Stimulated activated CD4-positive, alpha-beta T cell treated with anti-CD3 and anti-CD28 coated beads, Interleukin-2, amount 100 ng/mL, for 24 hours (primary cell): ENCODE results near the gene PAPPA.

Source experiments
- DNase-seq, 2 donors: peaks; one replicate each; pipeline ENCODE4 v3.0.0-alpha.2; 2020

PAPPA gene

GRCh38 chr9:116232424-116233159, 79.0 kb downstream of the PAPPA start:
- no peak for DNase-seq

GRCh38 chr9:116233160-116233530, 79.6 kb downstream of the PAPPA start:
- DNase-seq: no peak

GRCh38 chr9:116234081-116234480, 80.5 kb downstream of the PAPPA start:
- DNase-seq: no peak

DNA sequence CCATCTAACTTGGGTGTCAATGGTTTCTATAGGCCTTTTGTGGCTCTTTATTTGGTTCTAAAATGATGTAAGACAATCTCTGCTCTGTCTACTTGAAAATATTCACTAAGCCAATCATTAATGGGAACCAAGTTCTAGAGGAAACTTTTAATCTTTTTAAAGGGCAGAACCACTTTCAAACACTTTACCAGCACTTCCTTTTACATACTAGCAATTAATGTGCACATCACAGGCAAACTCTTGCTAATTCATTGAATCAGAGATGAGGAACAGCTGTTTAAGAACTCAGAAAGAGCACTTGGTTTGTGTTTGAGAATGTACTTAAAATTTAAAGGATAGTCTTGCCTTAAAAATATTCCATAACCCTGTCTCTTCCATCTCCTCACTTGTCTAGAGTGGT, 83.4 kb downstream of the PAPPA start:
- DNase-seq: no peak

GRCh38 chr9:116237456-116237855, 83.9 kb downstream of the PAPPA start:
- no peak for DNase-seq

GRCh38 chr9:116238225-116238624, 84.6 kb downstream of the PAPPA start:
- no peak for DNase-seq

DNA sequence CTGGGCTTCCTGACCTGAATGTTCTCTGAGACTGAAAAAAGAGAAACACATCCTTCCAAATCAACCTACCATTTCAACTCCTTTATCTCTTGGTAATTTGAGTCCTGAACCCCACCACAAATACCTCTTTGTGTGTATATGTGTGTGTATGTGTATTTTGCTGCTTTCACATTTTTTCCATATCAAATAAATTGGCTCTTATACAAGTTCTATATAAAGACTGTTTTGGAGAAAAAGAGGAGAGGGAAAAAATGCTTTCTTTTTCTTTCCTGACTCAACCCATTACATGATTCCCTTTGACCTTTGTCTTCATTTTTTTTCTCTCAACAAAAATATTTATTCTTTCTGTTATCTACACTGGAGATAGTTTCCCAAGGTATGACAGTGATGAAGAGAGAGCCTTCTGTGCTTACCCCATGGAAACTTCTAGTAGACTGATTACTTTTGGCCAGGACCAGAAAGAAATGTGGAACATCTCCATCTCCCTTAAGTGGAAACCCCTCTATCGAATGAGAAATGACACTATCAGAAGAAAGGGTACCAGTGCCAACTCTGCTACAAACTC, 85.3 kb downstream of the PAPPA start:
- DNase-seq: no peak

GRCh38 chr9:116243708-116244107, 90.1 kb downstream of the PAPPA start:
- no peak for DNase-seq

- DNase-seq: no peak
These were observed 93.7 kb downstream of the PAPPA start for GRCh38 chr9:116247284-116247683.

DNA sequence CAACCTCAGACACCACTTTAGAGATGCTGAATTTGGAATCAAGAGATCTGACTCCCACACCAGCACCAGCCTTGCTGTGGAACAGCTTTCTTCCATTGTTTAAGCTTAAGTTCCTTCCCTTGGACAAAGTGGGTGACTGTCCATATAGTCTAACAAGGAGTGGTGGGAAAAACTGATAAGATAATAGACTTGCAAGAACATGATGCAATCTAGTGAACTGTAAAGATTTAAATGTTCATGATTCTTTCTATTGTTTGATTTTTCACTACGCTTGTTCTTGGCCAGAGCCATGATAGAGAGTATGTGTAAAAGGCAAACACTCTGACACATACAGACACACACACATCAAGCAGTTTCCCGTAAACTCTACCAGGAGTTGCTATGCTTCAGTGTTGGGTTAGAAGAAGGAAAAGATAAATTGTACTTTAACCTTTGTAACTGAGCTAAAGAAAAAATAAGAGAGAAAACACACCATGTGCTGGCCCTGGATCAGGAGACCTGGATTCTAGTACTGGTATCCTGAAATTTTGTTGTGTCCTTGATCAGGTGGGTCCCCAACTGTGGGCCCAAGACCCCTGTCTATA, 94.3 kb downstream of the PAPPA start:
- DNase-seq: no peak

DNA sequence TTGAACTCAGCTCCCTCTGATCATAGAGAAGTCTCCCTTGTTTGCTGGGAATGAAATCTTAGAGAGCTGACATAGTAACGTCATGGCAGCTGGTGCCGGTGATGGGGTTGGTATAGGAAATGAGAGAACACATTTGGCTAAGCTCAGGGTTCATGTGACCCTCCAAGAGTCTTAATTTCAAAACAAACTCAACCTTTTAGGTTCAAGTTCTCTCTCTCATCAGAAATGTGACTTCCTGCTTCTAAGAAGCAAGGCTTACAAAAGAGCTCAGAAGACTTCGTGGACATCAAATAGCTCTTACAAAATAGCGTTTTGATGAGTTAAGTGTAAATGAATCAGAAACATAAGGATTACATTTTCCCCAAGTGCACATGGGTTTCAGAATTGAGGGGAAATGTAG, 97.3 kb downstream of the PAPPA start:
- DNase-seq: no peak

GRCh38 chr9:116251366-116251765, 97.8 kb downstream of the PAPPA start:
- no peak for DNase-seq

- no peak for DNase-seq
These were observed 106.9 kb downstream of the PAPPA start for GRCh38 chr9:116260531-116260930.

DNA sequence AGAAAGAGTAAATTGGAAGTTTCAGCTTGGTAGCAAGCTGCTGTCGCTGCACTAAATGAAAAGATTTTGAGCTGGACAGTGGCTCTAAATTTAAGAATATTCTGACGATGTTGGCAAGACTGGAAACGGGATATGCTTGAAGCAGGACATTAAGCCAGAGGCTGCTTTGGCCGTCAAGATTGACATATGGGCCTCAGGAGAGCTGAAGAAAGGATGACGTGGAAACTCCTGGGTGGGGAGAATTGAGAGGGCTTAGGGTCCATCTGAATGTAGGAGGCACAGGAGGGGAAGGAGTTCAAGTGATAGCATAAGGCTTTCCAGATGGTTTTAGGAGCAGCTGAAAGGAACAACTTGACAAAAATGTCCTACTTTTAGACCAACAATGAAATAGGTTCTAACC, 108.9 kb downstream of the PAPPA start:
- no peak for DNase-seq

DNA sequence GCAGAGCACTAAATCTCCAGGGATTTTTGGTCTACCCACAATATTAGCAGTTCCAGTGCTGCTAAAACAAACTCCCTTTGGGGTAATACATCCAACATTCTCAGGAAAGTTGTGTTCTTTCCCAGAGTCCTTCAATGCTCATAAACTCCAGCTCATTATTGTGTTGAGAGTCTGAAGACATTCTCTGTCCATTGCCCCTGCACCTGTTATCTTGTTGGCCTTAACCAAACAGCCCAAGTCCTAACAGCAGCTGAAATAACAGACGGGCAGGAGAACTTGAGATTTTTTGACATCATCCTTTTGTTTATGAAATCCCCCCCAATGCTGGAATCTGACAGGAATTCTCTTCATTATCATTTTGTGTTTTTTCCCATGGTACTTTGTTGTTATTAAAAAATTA, 110.8 kb downstream of the PAPPA start:
- no peak for DNase-seq

DNA sequence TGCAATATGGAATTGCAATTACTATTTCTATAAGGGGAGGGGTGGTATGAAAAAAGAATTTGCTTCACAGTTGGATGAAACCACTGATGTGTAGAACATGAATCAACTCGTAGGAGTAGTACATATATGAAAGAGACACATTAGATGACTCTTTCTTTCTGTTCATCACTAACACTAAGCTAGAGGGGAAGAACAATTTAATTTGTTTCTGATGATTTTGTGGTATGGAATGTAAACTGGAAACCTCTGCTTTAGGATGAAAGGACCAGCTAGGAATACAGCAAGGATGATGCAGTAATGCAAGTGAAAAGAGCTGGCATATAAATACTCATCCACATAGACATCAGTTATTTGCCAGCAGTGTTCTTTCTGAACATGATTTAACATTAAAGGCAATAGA, 113.4 kb downstream of the PAPPA start:
- DNase-seq: no peak

- no peak for DNase-seq
These were observed 115.7 kb downstream of the PAPPA start for GRCh38 chr9:116269250-116269649.

- no peak for DNase-seq
These were observed 117.0 kb downstream of the PAPPA start for GRCh38 chr9:116270546-116270945.

DNA sequence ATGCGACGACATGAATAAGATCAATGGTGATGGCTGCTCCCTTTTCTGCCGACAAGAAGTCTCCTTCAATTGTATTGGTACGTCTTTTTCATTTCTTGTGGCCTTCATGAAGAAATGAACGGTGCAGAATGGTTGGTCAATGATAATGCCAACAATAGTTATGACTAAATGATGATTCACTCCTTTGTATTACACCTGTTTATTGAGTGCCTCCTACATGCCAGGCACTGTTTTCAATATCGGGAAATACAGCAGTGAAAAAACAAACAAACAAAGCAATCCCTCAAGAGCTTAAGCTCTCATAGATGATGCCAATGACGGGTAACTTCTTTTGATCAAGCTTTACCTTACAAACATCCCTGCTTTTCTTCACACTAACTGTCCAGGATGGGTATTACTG, 117.7 kb downstream of the PAPPA start:
- no peak for DNase-seq

DNA sequence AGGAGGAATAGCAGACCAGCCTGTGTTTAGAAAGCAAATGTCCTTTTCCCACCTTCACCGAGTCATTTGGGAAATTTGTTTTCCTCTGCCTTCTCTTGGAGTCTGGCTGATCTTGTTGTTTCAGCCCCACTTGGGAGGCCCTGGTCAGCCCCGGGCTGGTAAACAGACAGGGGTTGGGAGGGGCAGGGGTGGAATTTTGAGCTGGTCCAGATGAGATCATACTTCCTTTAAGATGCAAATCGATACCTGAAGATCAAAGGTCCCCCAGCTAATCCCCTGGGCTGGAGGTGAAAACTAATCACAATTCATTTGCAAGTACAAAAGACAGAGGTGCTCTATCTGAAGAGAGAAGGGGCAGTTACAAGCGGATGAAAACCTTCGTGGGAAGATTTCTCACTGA, 118.4 kb downstream of the PAPPA start:
- no peak for DNase-seq

GRCh38 chr9:116274293-116274692, 120.7 kb downstream of the PAPPA start:
- no peak for DNase-seq

DNA sequence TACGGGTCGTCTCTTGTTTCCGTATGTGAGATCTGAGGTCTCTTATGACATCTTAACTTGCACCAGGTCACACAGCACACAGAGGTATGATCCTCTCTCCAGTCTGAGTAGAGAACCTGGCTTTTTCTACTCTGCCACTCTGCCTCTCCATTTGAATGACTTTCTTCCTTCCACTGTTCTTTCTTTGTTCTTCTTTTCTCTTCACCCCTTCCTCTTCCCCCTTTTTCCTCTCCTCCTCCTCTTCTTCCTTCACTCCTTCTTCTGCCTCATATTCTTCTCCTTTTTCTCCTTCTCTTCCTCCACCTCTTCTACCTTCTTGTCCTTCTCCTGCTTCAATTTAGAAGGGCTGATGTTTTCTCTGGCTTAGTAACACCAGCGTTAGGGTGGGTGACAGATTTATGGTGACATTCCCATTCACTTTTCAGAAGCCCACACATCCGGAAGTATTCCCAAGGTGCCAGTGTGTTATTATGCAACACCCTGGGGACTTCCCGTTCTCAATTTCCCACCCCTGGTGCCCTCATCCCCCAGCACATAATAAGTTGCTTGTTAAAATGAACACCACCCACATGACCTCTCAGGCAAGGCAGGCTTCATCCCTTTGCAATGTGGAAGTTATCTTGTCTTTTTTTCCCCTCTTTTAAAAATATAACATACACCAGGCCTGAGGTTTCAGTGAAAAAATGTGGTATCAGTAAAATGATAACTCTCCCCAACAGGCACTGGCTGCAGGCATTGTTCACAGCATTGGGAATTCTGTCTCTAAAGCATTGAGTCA, 122.0 kb downstream of the PAPPA start:
- no peak for DNase-seq

DNA sequence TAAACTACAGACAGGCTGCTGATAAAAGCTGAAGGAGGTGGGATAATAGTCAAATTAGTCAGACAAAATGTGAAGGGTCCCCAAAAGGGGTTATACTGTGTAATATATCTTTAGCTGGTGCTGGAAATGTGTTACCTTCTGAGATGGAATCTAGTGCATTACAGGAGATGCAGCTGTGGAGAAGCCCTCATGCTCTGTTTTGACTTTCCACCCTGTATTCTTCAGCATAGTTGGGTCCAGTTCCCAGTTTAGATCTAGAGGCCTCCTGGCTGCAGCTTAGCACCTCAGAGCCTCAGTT, 122.6 kb downstream of the PAPPA start:
- DNase-seq: no peak

GRCh38 chr9:116276651-116277121, 123.1 kb downstream of the PAPPA start:
- DNase-seq: no peak
